HT-29 (cell line): ENCODE measurements around the gene SEPHS1. TPM values are rescaled to one million over a fixed set of nuclear protein-coding genes. Genes with fewer than 3 reads are reported as not detected.
"Not testable (repeated sequence)": the region's sequence is repeated elsewhere in the genome, so short reads cannot be mapped to it uniquely, and the experiment has no call there.

Experiments used
- DNase-seq: peaks from one replicate; pipeline ENCODE4 v3.0.0-alpha.2; 2015; ENCODE audit warnings: low spot score
- total RNA-seq: library from RNA; depleted of rRNA; stranded (reverse); fragments of >200 nt; shearing (Covaris generic); gene quantifications from 2 replicates; pipeline ENCODE4 v1.2.3, GENCODE V29; 2014

Gene SEPHS1
- total RNA-seq, 1 experiment from 2014 or later = 58.8 TPM

GRCh38 chr10:13360587-13360986 is 12.5 kb upstream of the SEPHS1 start:
- DNase-seq = no peak

- no peak for DNase-seq
Observed at GRCh38 chr10:13356392-13356791, 8.3 kb upstream of the SEPHS1 start.

DNA sequence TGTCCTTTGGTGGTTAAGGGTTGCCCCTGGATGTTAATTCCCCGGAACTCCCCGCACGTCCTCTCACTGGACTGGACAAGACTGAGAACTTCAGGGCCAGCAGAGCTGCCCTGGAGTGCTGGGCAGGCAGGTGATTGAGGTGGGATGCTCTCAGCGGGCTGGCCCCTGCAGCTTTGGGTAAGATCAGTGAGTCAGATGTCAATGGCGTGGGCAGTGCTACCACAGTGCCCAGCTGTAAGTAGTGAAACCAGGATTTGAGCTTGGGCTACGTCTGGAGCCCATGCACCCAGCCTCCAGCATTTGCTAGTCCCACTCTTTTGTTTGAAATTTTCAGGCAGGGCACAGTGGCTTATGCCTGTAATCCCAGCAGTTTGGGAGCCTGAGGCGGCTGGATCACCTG is 6.7 kb upstream of the SEPHS1 start:
- no peak for DNase-seq

GRCh38 chr10:13352519-13352918 is 4.4 kb upstream of the SEPHS1 start:
- no peak for DNase-seq

DNA sequence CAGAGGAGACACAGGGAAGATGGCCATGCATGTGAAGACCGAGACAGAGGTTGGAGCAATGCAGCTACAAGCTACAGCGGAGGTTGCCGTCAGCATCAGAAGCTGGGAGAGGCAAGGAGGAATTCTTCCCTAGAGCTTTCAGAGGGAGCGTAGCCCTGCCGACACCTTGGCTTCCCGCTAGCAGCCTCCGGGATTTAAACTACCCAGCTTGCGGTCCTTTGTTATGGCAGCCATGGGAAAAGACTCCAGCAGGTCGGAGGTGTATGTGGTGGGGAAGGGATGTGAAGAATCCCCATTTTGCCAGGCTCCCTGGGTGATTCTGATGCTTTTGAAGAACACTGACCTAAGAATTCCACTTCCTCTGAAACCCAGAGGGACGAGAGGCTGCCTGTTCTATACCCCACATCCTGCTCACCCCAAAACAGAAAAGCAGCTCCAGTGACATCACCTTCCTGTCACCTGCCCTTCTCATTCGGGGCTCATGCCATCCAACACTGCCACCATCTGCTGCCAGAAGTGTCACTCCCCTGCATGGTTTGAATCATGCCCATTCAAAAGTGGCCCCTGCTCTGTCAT is 3.3 kb upstream of the SEPHS1 start:
- DNase-seq = no peak

DNA sequence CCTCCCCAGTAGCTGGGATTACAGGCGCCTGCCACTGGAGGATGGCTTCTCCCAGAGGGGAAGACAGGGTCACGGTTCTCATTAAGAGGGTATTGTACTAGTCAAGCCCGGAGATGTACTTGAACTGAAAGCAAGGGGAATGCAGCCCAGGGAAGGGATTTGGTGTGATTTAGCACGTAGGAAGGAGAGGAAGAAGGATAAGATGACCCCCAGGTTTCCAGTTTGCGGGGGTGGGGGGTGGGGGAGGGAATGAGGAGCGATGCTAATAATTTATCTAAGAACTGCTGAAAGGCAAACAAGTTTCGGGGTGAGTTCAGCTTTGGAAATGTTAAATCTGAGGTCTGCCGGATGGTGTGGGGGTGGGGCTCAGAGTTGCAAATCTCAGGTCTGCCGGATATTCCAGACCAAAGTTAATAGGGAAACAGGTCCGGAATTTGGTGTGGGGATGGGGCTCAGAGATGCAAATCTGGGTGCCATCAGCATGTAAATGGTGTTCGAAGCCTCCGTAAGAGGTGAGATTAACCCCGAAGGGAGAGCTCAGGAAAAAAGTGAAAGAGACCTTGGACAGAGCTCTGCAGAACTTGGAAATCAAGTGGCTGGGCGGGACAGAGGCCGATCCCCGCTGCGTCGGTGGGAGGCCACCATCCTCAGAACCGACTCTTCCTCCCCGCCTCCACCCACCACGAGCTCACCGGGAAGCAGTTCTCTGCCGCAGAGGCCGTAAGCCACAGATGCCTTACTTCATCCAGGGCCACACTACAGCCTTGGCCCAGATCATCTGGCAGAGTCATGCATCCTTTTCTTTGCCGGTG is 1.6 kb upstream of the SEPHS1 start:
- peak; percentile 49 for DNase-seq

DNA sequence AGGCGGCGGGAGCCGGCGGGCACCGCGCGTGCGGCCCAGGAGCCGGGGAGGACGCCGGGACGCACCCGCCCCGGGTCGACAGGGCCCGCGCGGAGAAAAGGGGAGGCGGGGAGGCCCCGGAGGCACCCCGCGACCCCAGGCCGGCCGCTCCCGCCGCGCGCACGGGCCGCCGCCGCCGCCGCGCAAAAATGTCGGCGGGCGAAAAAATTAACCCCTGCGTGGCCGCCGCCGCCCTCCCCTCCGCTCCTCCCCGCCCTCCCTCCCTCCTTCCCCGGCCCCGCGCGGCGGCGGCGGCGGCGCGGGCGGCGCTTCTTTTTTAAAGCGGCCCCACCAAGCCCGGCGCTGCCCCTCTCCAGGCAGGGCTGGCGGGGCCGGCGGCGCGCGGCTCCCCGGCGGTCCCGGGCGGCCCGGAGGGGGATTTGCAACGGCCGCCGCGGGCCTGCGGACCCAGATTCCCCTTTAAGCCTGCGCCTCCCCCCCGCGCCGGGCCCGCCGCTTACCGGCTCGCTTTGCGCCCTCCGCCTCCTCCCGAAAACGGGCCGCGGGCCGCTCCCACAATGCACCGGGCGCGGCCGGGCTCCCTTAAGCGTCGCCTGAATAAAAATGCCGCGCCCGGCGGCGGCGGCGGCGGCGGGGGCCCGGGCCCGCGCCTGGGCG is 465 bp downstream of the SEPHS1 start:
- peak; percentile 71 for DNase-seq

- DNase-seq = peak; percentile 26
Observed at GRCh38 chr10:13347043-13347499, 1.0 kb downstream of the SEPHS1 start.

GRCh38 chr10:13346283-13347042 is 1.6 kb downstream of the SEPHS1 start:
- peak; percentile 7 for DNase-seq

DNA sequence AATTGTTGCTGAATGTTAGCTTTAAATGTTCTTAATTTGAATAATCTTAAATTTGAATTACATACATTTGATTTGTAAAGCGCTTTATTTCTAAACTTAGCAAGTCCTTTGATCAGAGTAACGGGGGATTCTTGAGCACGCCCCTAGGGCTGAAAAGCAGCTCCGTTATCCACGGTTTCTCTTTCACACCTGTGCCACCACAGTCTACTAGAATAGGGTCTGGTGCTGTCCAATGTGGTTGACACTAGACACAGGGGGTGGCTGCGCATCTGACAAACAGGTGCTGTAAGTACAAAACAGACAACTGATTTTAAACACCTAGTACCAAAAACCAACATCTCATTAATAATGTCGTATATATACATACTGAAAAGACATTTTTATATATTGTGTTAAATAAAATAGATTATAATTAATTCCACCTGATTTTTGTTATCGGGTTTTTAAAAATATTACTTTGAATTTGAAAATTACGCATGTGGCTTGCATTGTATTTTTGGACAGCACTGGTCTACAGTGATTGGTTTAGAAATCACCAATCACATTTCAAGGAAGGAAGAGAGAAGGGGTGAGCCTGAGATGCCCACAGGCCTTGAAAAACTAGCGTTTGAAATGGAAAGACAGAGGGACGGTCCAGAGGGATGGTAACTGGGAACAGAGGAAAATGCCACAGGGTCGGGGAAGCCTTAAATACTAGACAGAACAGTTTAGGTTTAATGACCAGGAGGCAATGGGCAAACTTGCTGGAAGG is 7.3 kb downstream of the SEPHS1 start:
- no peak for DNase-seq

DNA sequence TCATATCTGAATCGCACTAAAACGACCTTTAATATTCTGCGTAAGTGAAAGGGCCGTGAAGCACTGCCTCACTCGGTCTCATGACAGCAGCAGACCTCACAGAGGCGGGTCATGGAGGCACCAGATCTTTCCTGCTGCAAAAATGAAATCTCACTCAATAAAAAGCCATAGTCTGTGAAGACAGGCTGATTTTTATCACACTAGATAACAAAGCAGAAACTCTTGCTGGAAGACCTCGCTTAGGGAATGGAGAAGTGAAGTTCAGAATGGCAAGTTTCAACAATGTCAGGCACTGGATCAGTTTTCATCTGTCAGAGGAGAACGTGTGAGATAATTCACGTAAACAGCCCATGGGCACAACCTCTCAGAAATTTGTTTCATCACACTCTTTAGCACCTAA is 8.0 kb downstream of the SEPHS1 start:
- DNase-seq = no peak

- DNase-seq = no peak
Observed at GRCh38 chr10:13338390-13339110, 9.5 kb downstream of the SEPHS1 start.

DNA sequence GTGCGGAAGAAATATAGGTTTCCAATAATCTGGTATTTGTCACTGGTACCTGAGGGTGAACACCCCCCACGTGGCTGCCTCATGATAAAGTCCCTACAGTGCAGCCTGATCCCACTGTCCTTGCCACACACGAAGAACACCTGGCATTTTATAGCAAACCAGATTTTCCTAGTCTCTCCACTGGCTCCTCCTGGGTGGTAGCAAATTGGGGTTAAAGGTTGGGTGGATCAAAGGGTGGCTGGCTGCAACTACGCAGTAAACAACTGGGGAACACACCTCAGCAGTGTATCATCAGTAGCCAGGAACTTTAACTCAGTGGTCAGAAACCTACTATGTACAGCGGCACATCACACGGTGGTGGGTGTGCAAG is 10.3 kb downstream of the SEPHS1 start:
- DNase-seq = no peak

DNA sequence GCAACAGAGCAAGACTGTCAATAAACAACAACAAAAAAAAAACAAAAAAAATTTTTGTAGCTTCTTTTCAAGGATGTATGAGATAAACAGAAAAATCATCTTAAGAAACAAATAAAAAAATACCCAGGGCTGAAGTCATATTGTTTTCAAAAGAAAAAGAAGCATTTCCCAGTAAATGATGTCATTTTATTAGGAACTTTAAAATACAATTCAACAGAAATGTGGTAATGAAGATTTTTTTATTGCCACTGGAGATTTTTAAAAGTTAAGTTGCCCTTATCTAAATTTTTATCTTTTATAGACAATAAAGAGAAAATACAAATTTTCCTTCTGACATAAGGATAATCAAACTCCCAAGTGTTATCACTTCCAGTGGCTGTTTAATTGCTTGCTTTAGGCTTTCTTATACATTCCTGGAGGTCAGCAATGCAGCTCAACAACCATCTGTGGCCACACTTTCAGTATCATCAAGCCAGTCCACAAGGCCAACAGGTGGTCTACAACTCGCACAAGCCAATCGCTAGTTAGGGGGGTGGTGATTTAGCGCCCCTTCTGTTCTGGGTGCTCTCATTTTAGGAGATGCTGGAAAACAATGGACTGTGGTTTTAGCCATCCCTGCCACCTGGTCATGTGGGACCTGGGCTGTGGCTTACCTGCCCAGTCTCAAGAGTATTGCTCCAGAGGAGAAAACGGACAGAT is 10.8 kb downstream of the SEPHS1 start:
- no peak for DNase-seq

DNA sequence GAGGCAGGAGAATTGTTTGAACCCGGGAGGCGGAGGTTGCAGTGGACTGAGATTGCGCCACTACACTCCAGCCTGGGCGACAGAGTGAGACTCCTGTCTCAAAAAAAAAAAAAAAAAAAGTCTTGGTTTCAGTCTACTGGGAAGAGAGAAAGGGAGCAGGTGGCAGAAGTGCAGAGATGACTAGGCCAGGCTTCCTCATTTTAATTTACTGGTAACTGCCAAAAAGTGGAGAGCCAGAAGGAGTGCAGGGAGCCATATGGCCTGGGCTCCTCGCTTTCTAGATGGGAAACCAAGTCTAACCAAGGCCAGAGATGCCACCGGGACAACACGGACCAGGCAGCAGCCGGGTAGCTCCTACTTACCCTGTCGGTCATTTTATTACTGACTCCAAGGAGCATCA is 12.2 kb downstream of the SEPHS1 start:
- DNase-seq = no peak

DNA sequence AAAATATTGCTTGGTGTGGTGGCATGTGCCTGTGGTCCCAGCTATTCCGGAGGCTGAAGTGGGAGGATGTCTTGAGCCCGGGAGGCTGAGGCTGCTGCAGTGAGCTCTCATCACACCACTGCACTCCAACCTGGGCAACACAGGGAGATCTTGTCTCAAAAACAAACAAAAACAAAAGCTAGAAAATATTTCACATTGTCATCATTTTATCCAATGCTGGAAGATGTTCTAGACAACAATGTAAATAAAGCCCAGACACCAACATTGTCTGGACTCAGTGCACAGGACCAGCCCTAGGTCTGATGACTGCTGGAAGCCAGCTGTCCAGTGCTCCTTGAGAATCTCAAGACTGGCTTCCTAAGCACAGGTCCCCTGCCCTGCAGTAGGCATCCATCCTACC is 13.5 kb downstream of the SEPHS1 start:
- DNase-seq = no peak

- no peak for DNase-seq
Observed at GRCh38 chr10:13331646-13332045, 16.4 kb downstream of the SEPHS1 start.

DNA sequence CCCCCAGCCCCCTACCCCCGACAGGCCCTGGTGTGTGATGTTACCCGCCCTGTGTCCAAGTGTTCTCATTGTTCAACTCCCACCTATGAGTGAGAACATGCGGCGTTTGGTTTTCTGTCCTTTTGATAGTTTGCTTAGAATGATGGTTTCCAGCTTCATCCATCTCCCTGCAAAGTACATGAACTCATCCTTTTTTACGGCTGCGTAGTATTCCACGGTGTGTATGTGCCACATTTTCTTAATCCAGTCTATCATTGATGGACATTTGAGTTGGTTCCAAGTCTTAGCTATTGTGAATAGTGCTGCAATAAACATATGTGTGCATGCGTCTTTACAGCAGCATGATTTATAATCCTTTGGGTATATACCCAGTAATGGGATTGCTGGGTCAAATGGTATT is 17.1 kb downstream of the SEPHS1 start:
- not testable (repeated sequence) for DNase-seq

DNA sequence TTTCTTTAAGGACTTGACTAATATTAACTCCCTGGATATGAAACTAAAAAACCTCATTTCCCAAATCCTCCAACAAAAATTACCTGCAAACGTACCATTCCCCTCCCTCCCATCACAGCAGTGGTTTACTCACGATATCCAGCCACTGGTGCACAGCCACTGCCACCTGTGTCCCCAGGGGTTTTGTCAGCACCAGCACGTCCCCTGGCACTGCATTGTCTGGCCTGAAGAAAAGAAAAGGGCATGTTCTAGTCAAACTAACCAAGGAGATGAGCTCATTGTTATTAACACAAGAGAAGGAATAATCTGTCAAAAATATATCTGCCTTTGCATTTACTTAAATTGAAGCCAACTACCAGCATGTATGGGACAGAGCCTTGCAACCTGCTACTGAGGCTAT is 18.5 kb downstream of the SEPHS1 start:
- DNase-seq = no peak

GRCh38 chr10:13328613-13329012 is 19.5 kb downstream of the SEPHS1 start:
- DNase-seq = no peak
